Measurements from ENCODE around the gene GRM8. TPM values are rescaled to one million over a fixed set of nuclear protein-coding genes. Genes with fewer than 3 reads are reported as not detected.

Gene GRM8
- total and polyA plus RNA-seq, 2 donors, result 0.27 to 0.38 TPM

DNA sequence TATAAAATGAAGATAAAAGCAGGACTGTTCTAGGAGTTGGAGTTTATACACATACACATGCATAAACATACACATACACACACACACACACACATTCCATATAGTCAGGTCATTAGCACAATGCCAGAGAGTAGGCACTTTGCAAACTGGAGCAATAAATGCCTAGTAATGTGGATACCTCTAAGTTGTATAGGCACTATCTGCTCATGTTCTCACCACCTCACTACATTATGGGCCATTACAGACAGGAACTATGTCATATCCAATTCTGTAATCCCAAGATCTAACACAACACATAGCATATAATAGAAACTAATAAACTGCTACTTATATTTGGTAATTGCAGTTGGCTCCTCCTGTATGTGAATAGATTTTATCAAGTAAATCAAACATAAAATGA, 115.6 kb downstream of the GRM8 start:
- no peak for DNase-seq (ENCODE audit: low read depth in 6 of 9, low spot score in 9 of 9)
- Histone ChIP-seq H3K4me3 (ENCODE audit: low read length in 2 of 2) (no peak overlapping the region), H3K36me3 (ENCODE audit: control insufficient read depth in 2 of 2, insufficient read depth in 2 of 2, low read length in 1 of 2) (no peaks in the 10 kb centered on the region), H3K4me1 (ENCODE audit: control insufficient read depth in 2 of 2, insufficient read depth in 2 of 2, low read length in 2 of 2) (no peaks in the 10 kb centered on the region), H3K27me3 (ENCODE audit: control insufficient read depth in 2 of 2, insufficient read depth in 1 of 2, low read length in 1 of 2) (no peaks in the 10 kb centered on the region), H3K27ac (ENCODE audit: low read depth in 1 of 2, low read length in 1 of 2) (no peak overlapping the region), H3K9me3 (ENCODE audit: control insufficient read depth in 2 of 2, insufficient read depth in 1 of 2, low read length in 1 of 2) (no peaks in the 10 kb centered on the region)

DNA sequence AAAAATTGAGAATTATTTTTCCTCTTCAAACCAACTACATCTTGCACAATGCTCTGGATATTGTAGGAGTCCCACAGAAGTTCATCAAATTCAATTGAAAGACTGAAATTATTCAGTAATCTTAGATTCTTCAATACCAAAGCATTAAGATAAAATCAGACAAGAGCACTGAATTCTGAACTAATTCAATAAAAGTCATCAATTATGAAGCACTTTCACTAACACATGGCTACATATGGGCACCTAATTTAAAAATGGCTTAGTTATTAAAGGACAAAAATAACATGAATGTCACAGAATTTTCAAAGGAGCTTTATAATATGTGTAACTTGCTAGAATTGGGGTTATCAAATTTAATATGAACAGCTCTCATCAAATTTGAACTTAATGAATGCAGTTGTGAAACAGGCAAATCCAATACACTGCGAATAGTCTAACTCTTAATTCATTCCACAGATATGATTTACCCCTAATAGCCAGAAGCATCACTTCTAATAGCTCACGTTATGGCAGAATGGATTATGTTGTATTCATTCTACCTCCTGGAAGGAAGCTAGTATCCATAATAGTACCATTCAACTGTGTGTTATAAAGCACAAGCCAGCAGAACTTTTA, 116.8 kb downstream of the GRM8 start:
- no peaks in the 10 kb centered on the region for H3K27me3 ChIP-seq (ENCODE audit: control insufficient read depth in 2 of 2, insufficient read depth in 1 of 2, low read length in 1 of 2)
- DNase-seq (ENCODE audit: low read depth in 6 of 9, low spot score in 9 of 9), result no peak
- WGBS, result 85% methylated on average over 2 of the region's 2 CpGs
- no peak overlapping the region for H3K27ac ChIP-seq (ENCODE audit: low read depth in 1 of 2, low read length in 1 of 2)
- H3K4me3 ChIP-seq (ENCODE audit: low read length in 2 of 2), result no peak overlapping the region
- no peaks in the 10 kb centered on the region for H3K4me1 ChIP-seq (ENCODE audit: control insufficient read depth in 2 of 2, insufficient read depth in 2 of 2, low read length in 2 of 2)
- no peaks in the 10 kb centered on the region for H3K36me3 ChIP-seq (ENCODE audit: control insufficient read depth in 2 of 2, insufficient read depth in 2 of 2, low read length in 1 of 2)
- no peaks in the 10 kb centered on the region for H3K9me3 ChIP-seq (ENCODE audit: control insufficient read depth in 2 of 2, insufficient read depth in 1 of 2, low read length in 1 of 2)

DNA sequence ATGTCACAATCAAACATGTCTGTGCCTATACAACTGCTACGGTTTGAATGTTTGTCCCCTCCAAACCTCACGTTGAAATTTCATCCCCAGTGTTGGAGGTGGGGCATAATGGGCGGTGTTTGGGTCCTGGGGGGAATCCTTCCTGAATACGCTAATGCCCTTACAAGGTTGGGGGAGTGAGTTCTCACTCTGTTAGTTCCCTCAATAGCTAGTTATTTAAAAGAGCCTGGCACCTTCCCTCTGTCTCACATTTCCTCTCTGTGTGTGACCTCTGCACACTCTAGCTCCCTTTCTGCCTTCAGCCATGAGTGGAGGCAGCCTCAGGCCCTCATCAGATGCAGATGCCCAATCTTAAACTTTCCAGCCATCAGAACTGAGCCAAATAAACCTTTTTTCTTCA, 129.5 kb downstream of the GRM8 start:
- no peaks in the 10 kb centered on the region for H3K9me3 ChIP-seq (ENCODE audit: control insufficient read depth in 2 of 2, insufficient read depth in 1 of 2, low read length in 1 of 2)
- WGBS, result 58% methylated on average over 4 of the region's 4 CpGs
- no peak for DNase-seq (ENCODE audit: low read depth in 6 of 9, low spot score in 9 of 9)

DNA sequence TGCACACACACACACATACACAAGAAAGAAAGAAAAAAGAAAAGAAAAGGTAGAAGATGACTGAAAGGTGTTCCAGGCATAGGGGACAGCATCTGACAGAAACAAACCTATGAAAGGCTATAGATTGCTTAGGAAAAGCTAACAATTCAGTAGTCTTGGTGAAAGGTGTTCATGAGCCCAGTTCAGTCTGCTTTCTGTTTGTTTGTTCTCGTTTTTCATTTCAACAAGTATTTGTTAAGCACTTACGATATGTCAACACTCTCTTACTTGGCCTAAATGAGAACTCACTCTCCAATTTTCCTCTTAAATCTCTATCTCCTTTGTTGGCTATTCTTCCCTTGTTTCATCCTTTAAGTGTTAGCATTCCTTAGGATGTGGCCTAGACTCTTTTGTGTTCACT, 133.2 kb downstream of the GRM8 start:
- DNase-seq (ENCODE audit: low read depth in 6 of 9, low spot score in 9 of 9), result no peak
- no peak overlapping the region for H3K27ac ChIP-seq (ENCODE audit: low read depth in 1 of 2, low read length in 1 of 2)
- H3K4me3 ChIP-seq (ENCODE audit: low read length in 2 of 2), result no peak overlapping the region
- H3K9me3 ChIP-seq (ENCODE audit: control insufficient read depth in 2 of 2, insufficient read depth in 1 of 2, low read length in 1 of 2), result no peaks in the 10 kb centered on the region
- no peaks in the 10 kb centered on the region for H3K4me1 ChIP-seq (ENCODE audit: control insufficient read depth in 2 of 2, insufficient read depth in 2 of 2, low read length in 2 of 2)
- no peaks in the 10 kb centered on the region for H3K36me3 ChIP-seq (ENCODE audit: control insufficient read depth in 2 of 2, insufficient read depth in 2 of 2, low read length in 1 of 2)
- 79% methylated on average over 2 of the region's 2 CpGs for WGBS
- H3K27me3 ChIP-seq (ENCODE audit: control insufficient read depth in 2 of 2, insufficient read depth in 1 of 2, low read length in 1 of 2), result no peaks in the 10 kb centered on the region

More for the DNA sequence above, 129.5 kb downstream of the GRM8 start:
- Histone ChIP-seq H3K27ac (ENCODE audit: low read depth in 1 of 2, low read length in 1 of 2) (no peak overlapping the region), H3K27me3 (ENCODE audit: control insufficient read depth in 2 of 2, insufficient read depth in 1 of 2, low read length in 1 of 2) (no peaks in the 10 kb centered on the region), H3K36me3 (ENCODE audit: control insufficient read depth in 2 of 2, insufficient read depth in 2 of 2, low read length in 1 of 2) (no peaks in the 10 kb centered on the region), H3K4me1 (ENCODE audit: control insufficient read depth in 2 of 2, insufficient read depth in 2 of 2, low read length in 2 of 2) (no peaks in the 10 kb centered on the region), H3K4me3 (ENCODE audit: low read length in 2 of 2) (no peak overlapping the region)

DNA sequence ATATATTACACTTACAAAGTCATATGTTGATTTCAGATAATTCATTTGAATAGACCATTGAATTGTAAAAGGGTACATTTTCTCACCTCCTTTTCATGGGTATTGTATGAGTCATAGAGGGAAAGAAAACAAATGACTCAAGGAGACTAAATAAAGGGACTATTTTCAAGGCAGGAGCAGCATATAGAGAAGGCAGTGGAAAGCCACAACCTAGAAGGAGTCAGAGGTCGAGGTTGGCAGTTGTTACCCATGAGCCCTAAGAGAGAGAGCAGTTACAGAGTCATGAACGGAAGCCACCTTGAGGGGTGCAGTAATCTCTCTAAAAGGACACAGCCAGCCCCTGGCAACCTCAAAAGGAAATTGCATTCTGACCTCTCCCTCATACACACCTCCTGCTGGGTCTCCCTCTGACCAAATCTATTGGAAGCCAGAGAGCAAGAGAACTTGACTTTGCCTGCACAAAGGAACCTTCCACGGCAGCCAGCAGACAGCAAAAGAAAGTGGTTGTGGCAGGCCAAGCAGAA, 137.9 kb downstream of the GRM8 start:
- WGBS, result 67% methylated on average over 3 of the region's 3 CpGs
- Histone ChIP-seq H3K9me3 (ENCODE audit: control insufficient read depth in 2 of 2, insufficient read depth in 1 of 2, low read length in 1 of 2) (no peaks in the 10 kb centered on the region), H3K27ac (ENCODE audit: low read depth in 1 of 2, low read length in 1 of 2) (no peak overlapping the region), H3K27me3 (ENCODE audit: control insufficient read depth in 2 of 2, insufficient read depth in 1 of 2, low read length in 1 of 2) (no peaks in the 10 kb centered on the region), H3K36me3 (ENCODE audit: control insufficient read depth in 2 of 2, insufficient read depth in 2 of 2, low read length in 1 of 2) (no peaks in the 10 kb centered on the region), H3K4me1 (ENCODE audit: control insufficient read depth in 2 of 2, insufficient read depth in 2 of 2, low read length in 2 of 2) (no peaks in the 10 kb centered on the region), H3K4me3 (ENCODE audit: low read length in 2 of 2) (no peak overlapping the region)
- no peak for DNase-seq (ENCODE audit: low read depth in 6 of 9, low spot score in 9 of 9)

DNA sequence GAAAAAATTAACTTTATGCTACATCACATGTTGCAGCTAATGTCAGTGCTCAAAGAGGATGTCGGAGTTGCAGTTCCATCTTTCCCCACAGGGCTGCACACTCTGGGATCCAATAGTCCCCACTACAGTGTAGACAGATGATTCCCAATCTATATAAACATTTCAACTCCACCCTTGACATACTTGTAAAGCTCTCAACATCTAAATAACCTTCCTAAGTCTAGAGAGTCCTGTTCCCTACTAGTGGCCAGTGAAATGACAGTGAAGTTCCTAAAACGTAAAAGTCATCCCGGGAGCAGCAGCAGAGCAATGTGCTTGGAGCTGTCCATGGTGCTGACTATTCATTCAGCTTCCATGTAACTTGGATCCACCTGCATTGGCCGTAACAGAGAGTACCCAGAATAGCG, 145.1 kb downstream of the GRM8 start:
- Histone ChIP-seq H3K27me3 (ENCODE audit: control insufficient read depth in 2 of 2, insufficient read depth in 1 of 2, low read length in 1 of 2) (no peaks in the 10 kb centered on the region), H3K4me1 (ENCODE audit: control insufficient read depth in 2 of 2, insufficient read depth in 2 of 2, low read length in 2 of 2) (no peaks in the 10 kb centered on the region), H3K27ac (ENCODE audit: low read depth in 1 of 2, low read length in 1 of 2) (no peak overlapping the region), H3K9me3 (ENCODE audit: control insufficient read depth in 2 of 2, insufficient read depth in 1 of 2, low read length in 1 of 2) (no peaks in the 10 kb centered on the region), H3K36me3 (ENCODE audit: control insufficient read depth in 2 of 2, insufficient read depth in 2 of 2, low read length in 1 of 2) (no peaks in the 10 kb centered on the region), H3K4me3 (ENCODE audit: low read length in 2 of 2) (no peak overlapping the region)
- DNase-seq (ENCODE audit: low read depth in 6 of 9, low spot score in 9 of 9), result peak; percentile 26 to 74 (median 50)
- WGBS, result 25% methylated on average over 5 of the region's 5 CpGs

DNA sequence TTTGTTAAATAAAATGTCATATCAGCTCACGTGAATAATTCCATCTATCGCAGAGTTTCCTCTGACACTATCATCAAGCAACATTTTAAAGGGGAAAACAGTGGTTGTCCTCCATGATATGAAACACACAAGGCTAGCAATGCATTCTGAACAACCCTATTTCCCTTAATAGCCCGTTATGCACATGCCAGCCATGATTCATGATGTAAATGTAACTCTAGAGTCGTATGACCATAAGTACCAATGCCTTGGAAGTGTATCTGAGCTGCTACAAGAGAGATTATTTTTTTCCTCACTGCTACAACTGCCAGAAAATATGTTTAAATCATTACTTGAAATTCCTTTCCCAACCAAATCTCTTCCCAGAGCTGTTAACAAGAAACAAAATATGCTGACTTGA, 159.4 kb downstream of the GRM8 start:
- no peak overlapping the region for H3K4me3 ChIP-seq (ENCODE audit: low read length in 2 of 2)
- DNase-seq (ENCODE audit: low read depth in 6 of 9, low spot score in 9 of 9), result no peak
- no peaks in the 10 kb centered on the region for H3K9me3 ChIP-seq (ENCODE audit: control insufficient read depth in 2 of 2, insufficient read depth in 1 of 2, low read length in 1 of 2)
- H3K27me3 ChIP-seq (ENCODE audit: control insufficient read depth in 2 of 2, insufficient read depth in 1 of 2, low read length in 1 of 2), result no peaks in the 10 kb centered on the region
- H3K27ac ChIP-seq (ENCODE audit: low read depth in 1 of 2, low read length in 1 of 2), result no peak overlapping the region
- 78% methylated on average over 4 of the region's 4 CpGs for WGBS
- H3K4me1 ChIP-seq (ENCODE audit: control insufficient read depth in 2 of 2, insufficient read depth in 2 of 2, low read length in 2 of 2), result no peaks in the 10 kb centered on the region
- H3K36me3 ChIP-seq (ENCODE audit: control insufficient read depth in 2 of 2, insufficient read depth in 2 of 2, low read length in 1 of 2), result no peaks in the 10 kb centered on the region

DNA sequence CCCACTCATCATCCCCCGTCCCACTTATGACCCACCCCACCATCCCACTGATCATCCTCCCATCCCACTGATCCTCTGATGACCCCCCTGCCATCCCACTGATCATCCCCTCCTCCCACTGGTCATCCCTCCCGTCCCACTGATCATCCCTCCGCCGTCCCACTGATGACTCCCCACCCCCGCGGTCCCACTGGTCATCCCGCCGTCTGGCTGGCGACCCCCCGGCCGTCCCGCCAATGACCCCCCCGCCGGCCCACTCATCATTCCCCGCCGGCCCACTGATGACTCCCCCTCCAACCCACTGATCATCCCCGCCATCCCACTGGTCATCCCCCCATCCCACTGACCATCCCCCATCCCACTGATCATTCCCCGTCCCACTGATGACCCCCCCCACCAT, 161.1 kb downstream of the GRM8 start:
- Histone ChIP-seq H3K27me3 (ENCODE audit: control insufficient read depth in 2 of 2, insufficient read depth in 1 of 2, low read length in 1 of 2) (no peaks in the 10 kb centered on the region), H3K27ac (ENCODE audit: low read depth in 1 of 2, low read length in 1 of 2) (no peak overlapping the region), H3K36me3 (ENCODE audit: control insufficient read depth in 2 of 2, insufficient read depth in 2 of 2, low read length in 1 of 2) (no peaks in the 10 kb centered on the region), H3K4me1 (ENCODE audit: control insufficient read depth in 2 of 2, insufficient read depth in 2 of 2, low read length in 2 of 2) (no peaks in the 10 kb centered on the region), H3K4me3 (ENCODE audit: low read length in 2 of 2) (no peak overlapping the region), H3K9me3 (ENCODE audit: control insufficient read depth in 2 of 2, insufficient read depth in 1 of 2, low read length in 1 of 2) (no peaks in the 10 kb centered on the region)
- 98% methylated on average over 18 of the region's 18 CpGs for WGBS
- no peak for DNase-seq (ENCODE audit: low read depth in 6 of 9, low spot score in 9 of 9)

DNA sequence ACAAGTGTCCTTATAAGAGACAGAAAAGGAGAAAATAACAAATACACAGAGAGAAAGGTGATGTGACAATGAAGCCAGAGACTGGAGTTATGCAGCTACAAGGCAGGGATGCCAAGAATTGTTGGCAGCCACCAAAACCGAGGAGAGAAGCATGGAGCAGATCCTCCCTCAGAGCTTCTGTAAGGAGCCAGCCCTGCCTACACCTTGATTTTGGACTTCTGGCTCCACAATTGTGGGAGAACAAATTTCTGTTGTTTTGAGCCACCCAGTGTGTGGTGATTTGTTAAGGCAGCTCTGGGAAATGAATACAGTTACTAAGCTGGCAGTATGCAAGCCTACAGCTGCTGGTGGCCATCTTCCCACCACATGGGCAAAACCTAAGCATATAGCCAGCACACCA, 163.6 kb downstream of the GRM8 start:
- no peak overlapping the region for H3K4me3 ChIP-seq (ENCODE audit: low read length in 2 of 2)
- no peak overlapping the region for H3K27ac ChIP-seq (ENCODE audit: low read depth in 1 of 2, low read length in 1 of 2)
- no peaks in the 10 kb centered on the region for H3K4me1 ChIP-seq (ENCODE audit: control insufficient read depth in 2 of 2, insufficient read depth in 2 of 2, low read length in 2 of 2)
- no peaks in the 10 kb centered on the region for H3K9me3 ChIP-seq (ENCODE audit: control insufficient read depth in 2 of 2, insufficient read depth in 1 of 2, low read length in 1 of 2)
- H3K27me3 ChIP-seq (ENCODE audit: control insufficient read depth in 2 of 2, insufficient read depth in 1 of 2, low read length in 1 of 2), result no peaks in the 10 kb centered on the region
- WGBS, result 90% methylated on average over 1 of the region's 1 CpG
- DNase-seq (ENCODE audit: low read depth in 6 of 9, low spot score in 9 of 9), result no peak
- H3K36me3 ChIP-seq (ENCODE audit: control insufficient read depth in 2 of 2, insufficient read depth in 2 of 2, low read length in 1 of 2), result no peaks in the 10 kb centered on the region
